Ishikawa (cell line): ENCODE results near the gene LYRM1.

ENCODE experiments used
- CEBPB ChIP-seq: IDR thresholded peaks from 2 replicates; pipeline ENCODE4 v1.6.1; 2012
- CREB1 ChIP-seq: IDR thresholded peaks from 2 replicates; pipeline ENCODE4 v1.6.1; 2012; ENCODE audit warnings: low read depth
- EGR1 ChIP-seq: IDR thresholded peaks from 2 replicates; pipeline ENCODE4 v1.6.1; 2012
- EP300 ChIP-seq: IDR thresholded peaks from 2 replicates; pipeline ENCODE4 v1.6.1; 2012; ENCODE audit warnings: borderline replicate concordance
- FOXM1 ChIP-seq: IDR thresholded peaks from 2 replicates; pipeline ENCODE4 v1.6.1; 2012; ENCODE audit warnings: low read depth, borderline replicate concordance
- MAX ChIP-seq: IDR thresholded peaks from 2 replicates; pipeline ENCODE4 v1.6.1; 2012
- NFIC ChIP-seq: IDR thresholded peaks from 2 replicates; pipeline ENCODE4 v1.6.1; 2012
- RAD21 ChIP-seq: IDR thresholded peaks from 2 replicates; pipeline ENCODE4 v1.6.1; 2012; ENCODE audit warnings: low read depth
- TAF1 ChIP-seq: IDR thresholded peaks from 2 replicates; pipeline ENCODE4 v1.6.1; 2012; ENCODE audit warnings: low read depth, mild to moderate bottlenecking
- TCF12 ChIP-seq: IDR thresholded peaks from 2 replicates; pipeline ENCODE4 v1.6.1; 2012; ENCODE audit warnings: low read depth
- TEAD4 ChIP-seq: IDR thresholded peaks from 2 replicates; pipeline ENCODE4 v1.6.1; 2012
- USF1 ChIP-seq: IDR thresholded peaks from 2 replicates; pipeline ENCODE4 v1.6.1; 2012
- YY1 ChIP-seq: IDR thresholded peaks from 2 replicates; pipeline ENCODE4 v1.6.1; 2012; ENCODE audit warnings: low read depth
- ZBTB7A ChIP-seq: IDR thresholded peaks from 2 replicates; pipeline ENCODE4 v1.6.1; 2012; ENCODE audit warnings: low read depth
- TF ChIP-seq, protein P1 (sequence below): IDR thresholded peaks from 2 replicates; pipeline ENCODE4 v1.6.1; 2012; ENCODE audit warnings: low read depth, mild to moderate bottlenecking

Gene LYRM1

DNA sequence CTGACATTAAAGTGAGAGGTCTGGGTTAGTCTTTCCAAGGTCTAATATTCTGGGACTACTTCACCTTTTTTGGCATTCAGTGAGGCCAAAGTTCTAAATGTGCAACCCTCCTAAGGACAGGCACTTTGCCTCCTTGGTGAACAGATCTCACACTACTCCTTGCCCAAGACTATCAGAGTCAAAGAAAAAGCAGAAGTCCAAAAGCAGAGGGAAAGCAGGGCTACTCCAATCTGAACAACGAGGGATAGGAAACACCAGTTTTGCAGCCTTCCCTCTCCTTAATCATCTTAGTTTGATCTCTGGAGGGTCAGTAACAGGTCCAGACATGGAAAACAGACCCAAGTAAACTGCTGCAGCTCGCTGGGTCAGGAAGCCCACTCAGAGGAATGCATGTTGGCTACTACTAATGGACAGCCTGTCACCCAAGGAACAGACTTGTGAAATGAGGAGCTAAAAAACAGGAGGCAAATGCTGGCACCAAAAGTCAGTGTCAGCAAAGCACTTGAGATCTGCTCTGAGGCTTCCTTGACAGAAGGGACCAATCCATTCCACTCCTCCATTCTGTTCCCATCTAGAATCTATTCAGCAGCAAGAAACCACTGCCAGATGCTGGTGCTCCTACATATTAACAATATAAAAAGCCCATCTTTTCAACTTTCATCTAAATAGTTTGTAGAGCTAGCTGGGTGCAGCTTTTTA, 30.3 kb upstream of the LYRM1 start:
- TF ChIP-seq CREB1 = no peak
- no peak for TF ChIP-seq TCF12

DNA sequence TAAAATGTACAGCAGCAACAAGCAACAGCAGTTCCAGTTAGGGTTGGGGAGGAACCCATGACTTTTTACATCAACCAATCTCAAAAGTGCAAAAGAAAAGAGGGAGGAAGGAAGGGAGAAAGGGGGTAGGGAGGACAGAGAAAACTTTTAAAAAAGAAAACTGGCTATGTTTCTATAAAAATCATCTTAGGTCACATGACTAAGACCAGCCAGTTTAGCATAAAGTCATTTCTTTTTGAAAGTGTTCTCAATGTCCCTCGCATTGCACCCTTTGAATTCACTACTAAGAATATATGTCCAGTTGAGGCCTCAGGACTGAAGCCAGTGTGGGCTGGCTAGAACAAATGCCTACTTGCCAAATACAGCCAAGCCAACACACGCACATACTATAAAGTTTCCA, 29.3 kb upstream of the LYRM1 start:
- TF ChIP-seq ZBTB7A = no peak
- TF ChIP-seq FOXM1 = no peak

GRCh38 chr16:20871941-20872815, 28.4 kb upstream of the LYRM1 start:
- no peak for TF ChIP-seq NFIC
- no peak for TF ChIP-seq MAX
- TF ChIP-seq, protein P1, sequence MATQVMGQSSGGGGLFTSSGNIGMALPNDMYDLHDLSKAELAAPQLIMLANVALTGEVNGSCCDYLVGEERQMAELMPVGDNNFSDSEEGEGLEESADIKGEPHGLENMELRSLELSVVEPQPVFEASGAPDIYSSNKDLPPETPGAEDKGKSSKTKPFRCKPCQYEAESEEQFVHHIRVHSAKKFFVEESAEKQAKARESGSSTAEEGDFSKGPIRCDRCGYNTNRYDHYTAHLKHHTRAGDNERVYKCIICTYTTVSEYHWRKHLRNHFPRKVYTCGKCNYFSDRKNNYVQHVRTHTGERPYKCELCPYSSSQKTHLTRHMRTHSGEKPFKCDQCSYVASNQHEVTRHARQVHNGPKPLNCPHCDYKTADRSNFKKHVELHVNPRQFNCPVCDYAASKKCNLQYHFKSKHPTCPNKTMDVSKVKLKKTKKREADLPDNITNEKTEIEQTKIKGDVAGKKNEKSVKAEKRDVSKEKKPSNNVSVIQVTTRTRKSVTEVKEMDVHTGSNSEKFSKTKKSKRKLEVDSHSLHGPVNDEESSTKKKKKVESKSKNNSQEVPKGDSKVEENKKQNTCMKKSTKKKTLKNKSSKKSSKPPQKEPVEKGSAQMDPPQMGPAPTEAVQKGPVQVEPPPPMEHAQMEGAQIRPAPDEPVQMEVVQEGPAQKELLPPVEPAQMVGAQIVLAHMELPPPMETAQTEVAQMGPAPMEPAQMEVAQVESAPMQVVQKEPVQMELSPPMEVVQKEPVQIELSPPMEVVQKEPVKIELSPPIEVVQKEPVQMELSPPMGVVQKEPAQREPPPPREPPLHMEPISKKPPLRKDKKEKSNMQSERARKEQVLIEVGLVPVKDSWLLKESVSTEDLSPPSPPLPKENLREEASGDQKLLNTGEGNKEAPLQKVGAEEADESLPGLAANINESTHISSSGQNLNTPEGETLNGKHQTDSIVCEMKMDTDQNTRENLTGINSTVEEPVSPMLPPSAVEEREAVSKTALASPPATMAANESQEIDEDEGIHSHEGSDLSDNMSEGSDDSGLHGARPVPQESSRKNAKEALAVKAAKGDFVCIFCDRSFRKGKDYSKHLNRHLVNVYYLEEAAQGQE = no peak
- no peak for TF ChIP-seq YY1
- no peak for TF ChIP-seq TCF12
- no peak for TF ChIP-seq FOXM1
- TF ChIP-seq CEBPB = no peak

- TF ChIP-seq FOXM1 = no peak
- TF ChIP-seq, protein P1 = no peak
- no peak for TF ChIP-seq ZBTB7A
- TF ChIP-seq MAX = no peak
- no peak for TF ChIP-seq NFIC
- TF ChIP-seq CREB1 = no peak
- TF ChIP-seq EGR1 = no peak
- TF ChIP-seq CEBPB = no peak
- no peak for TF ChIP-seq TAF1
- TF ChIP-seq EP300 = no peak
- TF ChIP-seq RAD21 = no peak
- TF ChIP-seq TEAD4 = no peak
- TF ChIP-seq TCF12 = no peak
- no peak for TF ChIP-seq YY1
- TF ChIP-seq USF1 = no peak
Measured at GRCh38 chr16:20873331-20873730, 27.2 kb upstream of the LYRM1 start.

DNA sequence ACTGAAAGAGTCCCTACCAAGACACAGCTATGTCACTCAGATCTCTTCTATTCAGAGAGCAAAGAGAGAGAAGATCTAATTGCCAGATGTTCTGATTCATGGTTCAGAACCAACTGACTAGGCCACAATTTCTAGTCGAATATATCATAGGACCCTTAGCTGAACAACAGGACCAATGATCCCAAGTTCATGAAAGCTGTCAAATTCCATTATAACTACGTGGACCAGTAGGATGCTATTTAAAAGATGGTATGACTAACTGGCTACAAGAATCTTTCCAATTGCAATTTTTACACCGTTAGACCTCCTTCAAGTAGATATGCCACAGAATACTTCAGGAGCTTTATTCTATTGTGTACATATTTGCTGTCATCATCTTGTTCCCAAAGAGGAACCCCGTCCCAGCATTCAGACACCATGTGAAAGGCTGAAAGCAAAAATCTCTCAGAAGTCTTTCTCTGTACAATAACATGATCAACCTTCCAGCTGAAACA, 26.4 kb upstream of the LYRM1 start:
- TF ChIP-seq FOXM1 (no peak), YY1 (no peak), EP300 (no peak)
- TF ChIP-seq, protein P1 = no peak
